Left lung (tissue), 10 donors: ENCODE measurements around the gene CD83. TPM values are rescaled to one million over a fixed set of nuclear protein-coding genes. Genes with fewer than 3 reads are reported as not detected.

Experiments
- ATAC-seq: fragments of 200-7000 bp; cut with Tn5 transposase; one replicate; pipeline ENCODE4 v1.9.1; 2020; ENCODE audit warnings: moderate library complexity
- DNase-seq, 4 donors: peaks; one replicate each; pipeline ENCODE4 v3.0.0-alpha.2; 2013 to 2020
- H3K27ac ChIP-seq, 2 donors: fragments of 200-600 bp; sonication (generic) in 1 of 2; one replicate each; pipeline versions ENCODE4 v1.5.0 to v1.8.0; 2020 to 2021
- H3K27me3 ChIP-seq, 2 donors: fragments of 200-600 bp; sonication (generic) in 1 of 2; one replicate each; pipeline versions ENCODE4 v1.5.0 to v1.8.0; 2020 to 2021
- H3K36me3 ChIP-seq, 2 donors: fragments of 200-600 bp; sonication (generic) in 1 of 2; one replicate each; pipeline versions ENCODE4 v1.5.0 to v1.8.0; 2020 to 2021
- H3K4me1 ChIP-seq, 2 donors: fragments of 200-600 bp; one replicate each; pipeline ENCODE4 v1.8.0; 2021
- H3K4me3 ChIP-seq, 2 donors: fragments of 200-600 bp; sonication (generic) in 1 of 2; one replicate each; pipeline versions ENCODE4 v1.5.0 to v1.8.0; 2020 to 2021; ENCODE audit warnings: mild to moderate bottlenecking in 1 of 2
- H3K9me3 ChIP-seq, 2 donors: fragments of 200-600 bp; sonication (generic) in 1 of 2; one replicate each; pipeline versions ENCODE4 v1.5.0 to v1.8.0; 2020 to 2021
- CTCF ChIP-seq, 2 donors: fragments of 200-600 bp; sonication (generic) in 1 of 2; IDR thresholded peaks; one replicate each; pipeline versions ENCODE4 v1.5.0 to v1.8.0; 2021; ENCODE audit warnings: antibody characterized with exemption in 2 of 2
- intact Hi-C, 2 donors: fragments of 100-400 bp; cut with DNase I; formaldehyde crosslinking; loops; one replicate each; pipeline versions ENCODE4 v1.11.2 to v1.14.2; 2022
- polyA plus RNA-seq, 6 donors: library from polyadenylated mRNA; unstranded; fragments of 120-200 nt; gene quantifications; one replicate each; pipeline ENCODE4 v1.2.1, GENCODE V29; 2013; ENCODE audit not compliant: insufficient read length in 6 of 6
- total RNA-seq, 2 donors: library from RNA; stranded (reverse); fragmentation: NEBNext Ultra II Directional; extraction: Animal tissue kit (Norgen Biotek cat#: 25700); gene quantifications; one replicate each; pipeline ENCODE4 v1.2.1, GENCODE V29; 2021
- donor health status: DM: no; HTN: yes; CAD: no.
- donor health status: DM: no; HTN: no; CAD: no.

The CD83 gene
- total and polyA plus RNA-seq, 8 donors = 13.9 to 22.1 (median 17.8) TPM

- no peak for DNase-seq
- intact Hi-C loops = no loop called here
- H3K27ac ChIP-seq = no peak overlapping the region
These were observed 33.8 kb upstream of the CD83 start for GRCh38 chr6:14083751-14084150.

GRCh38 chr6:14084388-14084787 is 33.2 kb upstream of the CD83 start:
- Histone ChIP-seq H3K36me3 (no peaks in the 10 kb centered on the region), H3K27me3 (no peaks in the 10 kb centered on the region), H3K27ac (no peak overlapping the region), H3K4me3 (no peak overlapping the region), H3K9me3 (no peaks in the 10 kb centered on the region), H3K4me1 (no peaks in the 10 kb centered on the region)
- intact Hi-C loops = no loop called here
- ATAC-seq (no peak), DNase-seq (no peak)
- no peak for TF ChIP-seq CTCF (IDR thresholded peaks at IDR 0.05)

More at GRCh38 chr6:14083751-14084150, 33.8 kb upstream of the CD83 start:
- Histone ChIP-seq H3K27me3 (no peaks in the 10 kb centered on the region), H3K36me3 (no peaks in the 10 kb centered on the region), H3K4me3 (no peak overlapping the region), H3K4me1 (no peaks in the 10 kb centered on the region), H3K9me3 (no peaks in the 10 kb centered on the region)
- no peak for ATAC-seq
- no peak for TF ChIP-seq CTCF (IDR thresholded peaks at IDR 0.05)

- H3K27me3 ChIP-seq = no peaks in the 10 kb centered on the region
- no peaks in the 10 kb centered on the region for H3K36me3 ChIP-seq
- no peak overlapping the region for H3K27ac ChIP-seq
- no peaks in the 10 kb centered on the region for H3K9me3 ChIP-seq
- no peak for TF ChIP-seq CTCF (IDR thresholded peaks at IDR 0.05)
- intact Hi-C loops = no loop called here
- H3K4me1 ChIP-seq = no peaks in the 10 kb centered on the region
- no peak overlapping the region for H3K4me3 ChIP-seq
- ATAC-seq (no peak), DNase-seq (no peak)
These were observed 32.3 kb upstream of the CD83 start for GRCh38 chr6:14085176-14085787.

- DNase-seq (no peak), ATAC-seq (peak; percentile 23)
- Histone ChIP-seq H3K4me3 (no peak overlapping the region), H3K27ac (no peak overlapping the region), H3K36me3 (no peaks in the 10 kb centered on the region), H3K27me3 (no peaks in the 10 kb centered on the region), H3K4me1 (no peaks in the 10 kb centered on the region), H3K9me3 (no peaks in the 10 kb centered on the region)
- no peak for TF ChIP-seq CTCF (IDR thresholded peaks at IDR 0.05)
- intact Hi-C loops = no loop called here
These were observed 30.9 kb upstream of the CD83 start for GRCh38 chr6:14086701-14087100.

GRCh38 chr6:14088600-14089192 is 28.9 kb upstream of the CD83 start:
- Histone ChIP-seq H3K4me3 (no peak overlapping the region), H3K9me3 (no peaks in the 10 kb centered on the region), H3K4me1 (no peaks in the 10 kb centered on the region), H3K27ac (no peak overlapping the region), H3K27me3 (no peaks in the 10 kb centered on the region), H3K36me3 (no peaks in the 10 kb centered on the region)
- DNase-seq = no peak
- intact Hi-C loops = no loop called here
- ATAC-seq = no peak
- TF ChIP-seq CTCF (IDR thresholded peaks at IDR 0.05) = no peak
